DOHH2 (cell line): Measurements from ENCODE around the gene CCR5.

Experiments used
- H3F3A ChIP-seq: fragments of 200-600 bp; sonication (generic), shearing (Covaris generic); 2 replicates; pipeline ENCODE4 v1.6.0; 2016; ENCODE audit warnings: antibody characterized with exemption, mild to moderate bottlenecking; ENCODE audit not compliant: control insufficient read depth, insufficient read depth
- H3K27ac ChIP-seq: fragments of 200-600 bp; sonication (generic); 2 replicates; pipeline ENCODE4 v1.5.1; 2014; ENCODE audit warnings: low read depth, mild to moderate bottlenecking, low read length, moderate library complexity
- H3K27me3 ChIP-seq: fragments of 200-600 bp; sonication (generic); 2 replicates; pipeline ENCODE4 v1.6.1; 2014; ENCODE audit warnings: mild to moderate bottlenecking, low read length, mixed read lengths; ENCODE audit not compliant: control insufficient read depth
- H3K36me3 ChIP-seq: fragments of 200-600 bp; sonication (generic); 2 replicates; pipeline ENCODE4 v1.6.1; 2014; ENCODE audit warnings: mild to moderate bottlenecking, low read length, moderate library complexity, mixed read lengths; ENCODE audit not compliant: control insufficient read depth
- H3K4me1 ChIP-seq: fragments of 200-600 bp; sonication (generic); 2 replicates; pipeline ENCODE4 v1.6.1; 2014; ENCODE audit warnings: mild to moderate bottlenecking, low read length, mixed read lengths; ENCODE audit not compliant: control insufficient read depth
- H3K4me2 ChIP-seq: fragments of 200-600 bp; sonication (generic); 2 replicates; pipeline ENCODE4 v1.6.0; 2014; ENCODE audit warnings: mild to moderate bottlenecking, low read length, moderate library complexity
- H3K4me3 ChIP-seq: fragments of 200-600 bp; sonication (generic); 2 replicates; pipeline ENCODE4 v1.5.1; 2014; ENCODE audit warnings: mild to moderate bottlenecking, low read length, mixed read lengths
- H3K79me2 ChIP-seq: fragments of 200-600 bp; sonication (generic); 2 replicates; pipeline ENCODE4 v1.6.1; 2014; ENCODE audit warnings: mild to moderate bottlenecking, low read length, mixed read lengths; ENCODE audit not compliant: control insufficient read depth
- H3K9me2 ChIP-seq: fragments of 200-600 bp; sonication (generic); replicated peaks from 2 replicates; pipeline ENCODE4 v1.6.1; 2014; ENCODE audit warnings: mild to moderate bottlenecking, low read length, mixed read lengths; ENCODE audit not compliant: control insufficient read depth
- H3K9me3 ChIP-seq: fragments of 200-600 bp; sonication (generic); 2 replicates; pipeline ENCODE4 v1.6.1; 2014; ENCODE audit warnings: antibody characterized with exemption, low read length, mixed read lengths; ENCODE audit not compliant: control insufficient read depth, insufficient read depth
- H4K20me1 ChIP-seq: fragments of 200-600 bp; sonication (generic); 2 replicates; pipeline ENCODE4 v1.6.0; 2014; ENCODE audit warnings: low read depth, mild to moderate bottlenecking, antibody characterized with exemption, low read length, moderate library complexity; ENCODE audit not compliant: control insufficient read depth, insufficient read depth
- EZH2phosphoT487 ChIP-seq: fragments of 200-600 bp; sonication (generic); IDR thresholded peaks from 2 replicates; pipeline ENCODE4 v1.6.1; 2017; ENCODE audit warnings: borderline replicate concordance, mild to moderate bottlenecking, antibody characterized with exemption, low read length, moderate library complexity, mixed read lengths
- TF ChIP-seq, protein P1 (sequence below): fragments of 200-600 bp; sonication (generic); IDR thresholded peaks from one replicate; pipeline ENCODE4 v1.5.1; 2014; ENCODE audit warnings: antibody characterized with exemption, mild to moderate bottlenecking, low read depth, low read length; ENCODE audit not compliant: poor library complexity, severe bottlenecking

The CCR5 gene

DNA sequence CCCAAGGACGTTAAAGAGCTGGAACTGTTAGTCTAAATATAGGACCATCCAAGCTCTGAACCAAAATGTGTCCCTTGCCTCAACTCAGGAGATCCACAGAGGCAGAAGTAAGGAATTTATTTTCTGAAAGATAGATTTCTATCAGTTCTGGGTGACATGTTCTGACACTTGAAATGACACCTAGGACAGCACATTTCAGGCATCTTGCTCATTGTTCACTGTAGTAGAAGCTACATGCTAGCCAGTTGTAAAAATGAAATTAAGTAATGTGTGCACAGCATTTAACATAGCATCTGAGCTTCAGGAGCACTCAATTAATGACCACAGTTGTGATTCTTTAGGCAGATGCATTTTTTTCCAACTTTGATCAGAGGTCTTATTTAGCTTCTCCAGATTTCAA, 16.3 kb upstream of the CCR5 start:
- no peak overlapping the region for H3K4me3 ChIP-seq
- H3K27me3 ChIP-seq, result peaks cover 66% of the 10 kb centered on the region
- no peak for TF ChIP-seq EZH2phosphoT487
- TF ChIP-seq, protein P1, sequence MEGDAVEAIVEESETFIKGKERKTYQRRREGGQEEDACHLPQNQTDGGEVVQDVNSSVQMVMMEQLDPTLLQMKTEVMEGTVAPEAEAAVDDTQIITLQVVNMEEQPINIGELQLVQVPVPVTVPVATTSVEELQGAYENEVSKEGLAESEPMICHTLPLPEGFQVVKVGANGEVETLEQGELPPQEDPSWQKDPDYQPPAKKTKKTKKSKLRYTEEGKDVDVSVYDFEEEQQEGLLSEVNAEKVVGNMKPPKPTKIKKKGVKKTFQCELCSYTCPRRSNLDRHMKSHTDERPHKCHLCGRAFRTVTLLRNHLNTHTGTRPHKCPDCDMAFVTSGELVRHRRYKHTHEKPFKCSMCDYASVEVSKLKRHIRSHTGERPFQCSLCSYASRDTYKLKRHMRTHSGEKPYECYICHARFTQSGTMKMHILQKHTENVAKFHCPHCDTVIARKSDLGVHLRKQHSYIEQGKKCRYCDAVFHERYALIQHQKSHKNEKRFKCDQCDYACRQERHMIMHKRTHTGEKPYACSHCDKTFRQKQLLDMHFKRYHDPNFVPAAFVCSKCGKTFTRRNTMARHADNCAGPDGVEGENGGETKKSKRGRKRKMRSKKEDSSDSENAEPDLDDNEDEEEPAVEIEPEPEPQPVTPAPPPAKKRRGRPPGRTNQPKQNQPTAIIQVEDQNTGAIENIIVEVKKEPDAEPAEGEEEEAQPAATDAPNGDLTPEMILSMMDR, result no peak

DNA sequence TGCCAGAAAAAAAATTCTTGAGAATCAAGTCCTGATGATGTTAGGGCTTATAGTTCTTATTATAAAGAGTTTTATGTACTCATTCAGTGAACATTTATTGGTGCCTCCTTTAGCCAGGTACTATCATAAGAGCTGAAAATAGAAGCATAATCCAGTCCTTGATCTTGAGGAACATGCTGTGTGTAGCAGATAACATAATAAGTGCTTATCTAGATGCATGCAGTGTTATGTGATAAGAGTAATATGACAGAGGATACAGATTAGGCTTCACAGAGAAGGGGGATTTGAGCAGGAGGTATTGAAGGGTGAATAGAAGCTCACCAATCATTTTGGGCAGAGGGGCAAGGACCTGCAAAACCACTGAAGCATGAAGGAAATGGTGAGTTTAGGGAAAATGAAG, 15.8 kb upstream of the CCR5 start:
- no peak overlapping the region for H3K4me3 ChIP-seq
- TF ChIP-seq EZH2phosphoT487, result no peak
- TF ChIP-seq, protein P1, result no peak
- H3K27me3 ChIP-seq, result peaks cover 64% of the 10 kb centered on the region
- H3K4me2 ChIP-seq, result no peak overlapping the region
- H3K9me3 ChIP-seq, result no peaks in the 10 kb centered on the region
- no peak overlapping the region for H3K27ac ChIP-seq
- no peaks in the 10 kb centered on the region for H3K9me2 ChIP-seq
- 0 out of 2 replicates have a peak, but pooled peaks cover 3% of the 10 kb centered on the region for H4K20me1 ChIP-seq
- H3F3A ChIP-seq, result no peaks in the 10 kb centered on the region
- no peaks in the 10 kb centered on the region for H3K79me2 ChIP-seq
- peaks cover 2% of the 10 kb centered on the region; the same call in 1 of the 2 replicates for H3K4me1 ChIP-seq
- H3K36me3 ChIP-seq, result no peaks in the 10 kb centered on the region

More for the DNA sequence above, 16.3 kb upstream of the CCR5 start:
- H3K79me2 ChIP-seq, result no peaks in the 10 kb centered on the region
- no peaks in the 10 kb centered on the region for H3F3A ChIP-seq
- H3K9me3 ChIP-seq, result no peaks in the 10 kb centered on the region
- H3K27ac ChIP-seq, result no peak overlapping the region
- H3K36me3 ChIP-seq, result no peaks in the 10 kb centered on the region
- no peak overlapping the region for H3K4me2 ChIP-seq
- peaks cover 4% of the 10 kb centered on the region; the same call in 1 of the 2 replicates for H3K4me1 ChIP-seq
- H4K20me1 ChIP-seq, result 0 out of 2 replicates have a peak, but pooled peaks cover 3% of the 10 kb centered on the region
- H3K9me2 ChIP-seq, result no peaks in the 10 kb centered on the region

DNA sequence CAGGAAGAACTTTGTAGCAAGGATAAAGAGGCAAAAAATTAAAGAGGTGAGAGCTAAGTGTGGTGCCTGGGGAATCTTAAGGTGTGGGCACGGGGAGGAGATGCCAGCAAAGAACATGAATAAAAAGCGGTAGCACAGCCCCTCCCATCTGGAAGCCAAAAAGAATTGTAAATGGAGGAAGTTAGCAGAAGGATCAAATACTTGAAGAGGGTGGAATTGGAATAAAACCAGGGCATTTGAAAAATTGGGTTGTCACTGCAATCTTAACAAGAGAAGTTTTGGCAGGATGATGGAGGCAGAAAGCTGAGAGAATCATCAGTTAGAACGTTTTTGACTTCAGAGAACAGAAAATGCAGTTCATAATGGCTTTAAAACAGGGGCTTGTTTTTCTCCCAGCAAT, 14.5 kb upstream of the CCR5 start:
- Histone ChIP-seq H4K20me1 (0 out of 2 replicates have a peak, but pooled peaks cover 3% of the 10 kb centered on the region), H3K79me2 (no peaks in the 10 kb centered on the region), H3K9me2 (no peaks in the 10 kb centered on the region), H3K4me3 (no peak overlapping the region), H3K4me2 (no peak overlapping the region), H3K36me3 (no peaks in the 10 kb centered on the region), H3K9me3 (no peaks in the 10 kb centered on the region), H3K4me1 (no peaks in the 10 kb centered on the region), H3K27me3 (peaks cover 61% of the 10 kb centered on the region), H3F3A (no peaks in the 10 kb centered on the region), H3K27ac (no peak overlapping the region)
- TF ChIP-seq, protein P1, result no peak
- TF ChIP-seq EZH2phosphoT487, result no peak
